GM12878 (cell line): Measurements from ENCODE around the gene EYA4. TPM values are rescaled to one million over a fixed set of nuclear protein-coding genes. Genes with fewer than 3 reads are reported as not detected.
"Not testable (repeated sequence)": the region's sequence is repeated elsewhere in the genome, so short reads cannot be mapped to it uniquely, and the experiment has no call there.

Source experiments
- ATAC-seq: fragments of 200-7000 bp; cut with Tn5 transposase; 3 replicates; pipeline ENCODE4 v1.9.1; 2020; ENCODE audit warnings: mild to moderate bottlenecking, moderate library complexity
- BruUV-seq: library from RNA; stranded (reverse); fragments of 400-500 nt; replicated peaks from 2 replicates; lab custom pipeline; 2021; lab: Mats Ljungman, UMichigan
- CTCF ChIA-PET: fragments of 300-600 bp; sonication (Branson Sonifier 250); formaldehyde crosslinking; extraction: SDS; loops from one replicate; lab custom pipeline; 2021; ENCODE audit warnings: inconsistent platforms; lab: Yijun Ruan, JAX
- POLR2A ChIA-PET: fragments of 350-600 bp; formaldehyde crosslinking; extraction: SDS; loops from one replicate; lab custom pipeline; 2021; ENCODE audit warnings: inconsistent platforms; lab: Charles Lee
- RAD21 ChIA-PET: fragments of 300-600 bp; sonication (Branson Sonifier 250); formaldehyde crosslinking; loops from one replicate; lab custom pipeline; 2023; ENCODE audit warnings: antibody characterized with exemption; ENCODE audit not compliant: unreplicated experiment; lab: Charles Lee
- SMC1A ChIA-PET: fragments of 300-600 bp; sonication (Branson Sonifier 250); formaldehyde crosslinking; loops from one replicate; lab custom pipeline; 2023; ENCODE audit not compliant: unreplicated experiment, uncharacterized antibody; lab: Charles Lee
- DNase-seq: peaks from one replicate; pipeline ENCODE4 v3.0.0-alpha.2; 2011; ENCODE audit warnings: low read depth, low spot score
- FAIRE-seq: peaks from 3 replicates; lab custom pipeline; 2011; peaks lifted over from hg19 to GRCh38; lab: Jason Lieb, UNC
- H2AFZ ChIP-seq: 2 replicates; pipeline ENCODE4 v1.6.0; 2011; ENCODE audit warnings: low read depth, low read length, control low read depth; ENCODE audit not compliant: control insufficient read depth
- H3K27ac ChIP-seq: 2 replicates; pipeline ENCODE4 v1.5.1; 2011; ENCODE audit warnings: control low read depth; ENCODE audit not compliant: control insufficient read depth, insufficient read depth
- H3K27me3 ChIP-seq, 2 experiments: replicated peaks in 1 of 2; 2 replicates each; pipeline versions ENCODE4 v1.6.0 to v1.6.1; 2011; ENCODE audit warnings: low read length in 1 of 2; ENCODE audit not compliant: control insufficient read depth in 2 of 2, insufficient read depth in 2 of 2
- H3K36me3 ChIP-seq, 2 experiments: 2 replicates each; pipeline ENCODE4 v1.5.1; 2011; ENCODE audit warnings: low read length in 1 of 2; ENCODE audit not compliant: control insufficient read depth in 2 of 2, insufficient read depth in 2 of 2
- H3K4me1 ChIP-seq: 2 replicates; pipeline ENCODE4 v1.6.1; 2011; ENCODE audit warnings: mild to moderate bottlenecking, low read length, moderate library complexity, mixed read lengths; ENCODE audit not compliant: control insufficient read depth, insufficient read depth
- H3K4me2 ChIP-seq: 2 replicates; pipeline ENCODE4 v1.6.0; 2011; ENCODE audit warnings: control low read depth; ENCODE audit not compliant: control insufficient read depth, insufficient read depth
- H3K4me3 ChIP-seq: fragments of 200-600 bp; sonication (generic); 2 replicates; pipeline ENCODE4 v1.5.1; 2016
- H3K79me2 ChIP-seq: 2 replicates; pipeline ENCODE4 v1.6.0; 2011; ENCODE audit warnings: low read length; ENCODE audit not compliant: control insufficient read depth, insufficient read depth
- H3K9ac ChIP-seq: 2 replicates; pipeline ENCODE4 v1.8.0; 2011; ENCODE audit warnings: low read length, control low read depth, mixed read lengths; ENCODE audit not compliant: control insufficient read depth, insufficient read depth
- H3K9me3 ChIP-seq: replicated peaks from 3 replicates; pipeline ENCODE4 v1.5.1; 2011; ENCODE audit warnings: mild to moderate bottlenecking, low read length; ENCODE audit not compliant: control insufficient read depth, insufficient read depth
- H4K20me1 ChIP-seq: 2 replicates; pipeline ENCODE4 v1.6.0; 2011; ENCODE audit not compliant: control insufficient read depth, insufficient read depth
- BMI1 ChIP-seq: fragments of 450-650 bp; IDR thresholded peaks from 2 replicates; pipeline ENCODE4 v1.6.1; 2016; ENCODE audit warnings: mild to moderate bottlenecking, moderate library complexity, borderline replicate concordance
- CHD2 ChIP-seq: IDR thresholded peaks from 2 replicates; pipeline ENCODE4 v1.6.1; 2011; ENCODE audit warnings: low read depth, low read length, improper control_type of control experiment, borderline replicate concordance
- MYB ChIP-seq: fragments of 150-350 bp; IDR thresholded peaks from 2 replicates; pipeline ENCODE4 v1.6.1; 2014; ENCODE audit warnings: mild to moderate bottlenecking, low read depth, low read length, borderline replicate concordance
- NFIC ChIP-seq: IDR thresholded peaks from 2 replicates; pipeline ENCODE4 v1.6.1; 2012; ENCODE audit warnings: low read depth, mild to moderate bottlenecking, inconsistent platforms, low read length, moderate library complexity
- SMAD1 ChIP-seq: fragments of 450-650 bp; IDR thresholded peaks from 2 replicates; pipeline ENCODE4 v1.6.1; 2018; ENCODE audit warnings: mild to moderate bottlenecking, low read depth; ENCODE audit not compliant: partially characterized antibody
- SMC3 ChIP-seq: IDR thresholded peaks from 2 replicates; pipeline ENCODE4 v1.6.1; 2011; ENCODE audit warnings: low read length, improper control_type of control experiment, borderline replicate concordance
- TCF3 ChIP-seq: IDR thresholded peaks from 2 replicates; pipeline ENCODE4 v1.6.1; 2012; ENCODE audit warnings: low read depth, mild to moderate bottlenecking, low read length, borderline replicate concordance; ENCODE audit not compliant: insufficient read depth
- ZNF217 ChIP-seq: fragments of 450-650 bp; IDR thresholded peaks from 2 replicates; pipeline ENCODE4 v1.6.1; 2017; ENCODE audit warnings: antibody characterized with exemption, mild to moderate bottlenecking
- WGBS: methylation state at CpG from one replicate; pipeline ENCODE4 v1.1.6; 2016; ENCODE audit warnings: low lambda C conversion rate; ENCODE audit not compliant: insufficient replicate concordance, insufficient coverage; ENCODE audit errors: missing lambda C conversion rate; 5-methylcytosine and 5-hydroxymethylcytosine counted together
- in situ Hi-C: fragments of 300-500 bp; cut with MboI; formaldehyde crosslinking; loops from 9 replicates; pipeline ENCODE4 v1.14.3; 2018; ENCODE audit warnings: mixed read lengths
- intact Hi-C: fragments of 100-400 bp; cut with micrococcal nuclease; formaldehyde crosslinking; loops from one replicate; pipeline ENCODE4 v1.14.2; 2022; ENCODE audit not compliant: unreplicated experiment
- polyA plus RNA-seq, 11 experiments: library from polyadenylated mRNA; depleted of rRNA in 4 of 11; unstranded in 6 of 11; stranded (reverse) in 5 of 11; fragments of >200 nt; fragmentation: Nextera tagmentation in 4 of 11; fragmentation: Illumina TruSeq in 1 of 11; extraction: Ambion mirVana in 4 of 11; extraction: Trizol in 1 of 11; gene quantifications; 1 replicate in 1 of 11; 2 replicates in 10 of 11; pipeline versions ENCODE4 v1.2.1 to v1.2.3, GENCODE V29; 2011 to 2016; ENCODE audit warnings: inconsistent platforms in 2 of 11, missing spikeins in 2 of 11, low read depth in 1 of 11
- total RNA-seq, 4 experiments: library from RNA; depleted of rRNA in 3 of 4; stranded (reverse); fragments of >200 nt in 3 of 4; fragmentation: Illumina TruSeq in 1 of 4; extraction: Trizol in 1 of 4; gene quantifications; 2 replicates each; pipeline versions ENCODE4 v1.2.1 to v1.2.3, GENCODE V29; 2013 to 2021

EYA4 gene
- total and polyA plus RNA-seq, 10 of the 15 experiments (the other 5 are each of a cell fraction or from before 2014, with no cell fraction given), result 0.02 TPM; not detected in 9

- BruUV-seq, H3K27me3 ChIP-seq, ATAC-seq, H3K4me3 ChIP-seq, H3K79me2 ChIP-seq, H4K20me1 ChIP-seq, FAIRE-seq, H3K9me3 ChIP-seq, CTCF ChIA-PET, RAD21 ChIA-PET, H3K36me3 ChIP-seq, H3K4me2 ChIP-seq, SMC1A ChIA-PET, H3K9ac ChIP-seq, H3K4me1 ChIP-seq, POLR2A ChIA-PET, H3K27ac ChIP-seq, H2AFZ ChIP-seq, DNase-seq: not testable (repeated sequence)
- intact Hi-C loops (loop anchor here (10.0 kb wide), 1 partner anchor 269 kb away; no protein-coding TSS in a partner anchor), in situ Hi-C loops (loop anchor here (10.0 to 25.0 kb wide), 3 partner anchors 369 to 589 kb away; no protein-coding TSS in a partner anchor)
- 100% methylated on average over 1 of the region's 1 CpG for WGBS
Observed at GRCh38 chr6:133554121-133554520, 313.0 kb downstream of the EYA4 start.

DNA sequence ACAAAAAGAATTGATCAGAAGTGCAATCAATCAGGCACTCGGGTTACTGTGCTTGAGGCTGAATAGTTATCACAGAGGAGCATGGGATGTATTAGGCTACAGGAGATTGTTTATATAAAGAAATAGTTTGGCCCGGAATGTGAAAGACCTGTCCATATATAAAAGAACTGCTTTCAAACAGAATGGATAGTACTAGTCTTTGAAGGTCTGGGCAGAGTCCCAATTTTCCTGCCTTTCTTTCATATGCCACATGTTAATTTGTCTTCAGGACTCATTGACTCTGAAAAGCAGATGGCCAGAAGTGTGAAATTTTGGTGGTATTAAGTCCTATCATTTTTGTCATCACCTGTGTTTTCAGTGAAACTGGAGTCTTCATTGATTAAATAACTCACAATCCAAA is 314.5 kb downstream of the EYA4 start:
- no peak overlapping the region for H3K4me3 ChIP-seq
- SMC1A ChIA-PET, result no interaction called here
- POLR2A ChIA-PET, result no interaction called here

More for the DNA sequence above, 314.5 kb downstream of the EYA4 start:
- FAIRE-seq, result no peak
- Histone ChIP-seq H3K27ac (no peak overlapping the region), H3K27me3 (no peaks in the 10 kb centered on the region), H3K9me3 (no peaks in the 10 kb centered on the region), H3K4me1 (no peaks in the 10 kb centered on the region), H3K4me2 (no peak overlapping the region)
- CTCF ChIA-PET, result interaction anchor here (1.0 kb wide), 1 partner anchor 13 kb away, joined by 3 read pairs; no protein-coding TSS in a partner anchor
- RAD21 ChIA-PET, result no interaction called here
- TF ChIP-seq BMI1 (no peak), NFIC (no peak), TCF3 (no peak), ZNF217 (no peak), SMC3 (no peak), MYB (no peak), SMAD1 (no peak), CHD2 (no peak)
- TF ChIP-seq, all 136 proteins: peak for 0
- H3K36me3 ChIP-seq, result no peaks in the 10 kb centered on the region
- no peak overlapping the region for H3K9ac ChIP-seq
- no peaks in the 10 kb centered on the region for H3K79me2 ChIP-seq
- ATAC-seq (no peak), DNase-seq (no peak)
- 16% methylated on average over 2 of the region's 2 CpGs for WGBS
- H2AFZ ChIP-seq, result no peak overlapping the region
- no peaks in the 10 kb centered on the region for H4K20me1 ChIP-seq
- no TSS peak for BruUV-seq
- intact Hi-C loops (loop anchor here (10.0 kb wide), 1 partner anchor 271 kb away; no protein-coding TSS in a partner anchor), in situ Hi-C loops (loop anchor here (10.0 to 25.0 kb wide), 3 partner anchors 371 to 591 kb away; no protein-coding TSS in a partner anchor)
